Panc1 (cell line): ENCODE measurements around the gene TRPV6. TPM values are rescaled to one million over a fixed set of nuclear protein-coding genes. Genes with fewer than 3 reads are reported as not detected.

ENCODE experiments used
- ATAC-seq: fragments of 200-7000 bp; cut with Tn5 transposase; 2 replicates; pipeline ENCODE4 v1.9.1; 2020; ENCODE audit warnings: mild to moderate bottlenecking, moderate library complexity
- BruUV-seq: library from RNA; stranded (reverse); fragments of 400-500 nt; replicated peaks from 2 replicates; lab custom pipeline; 2021; lab: Mats Ljungman, UMichigan
- CTCF ChIA-PET: fragments of 300-600 bp; sonication (Branson Sonifier 250); formaldehyde crosslinking; loops from one replicate; lab custom pipeline; 2022; ENCODE audit warnings: antibody characterized with exemption; lab: Charles Lee
- POLR2A ChIA-PET: fragments of 300-600 bp; sonication (Branson Sonifier 250); formaldehyde crosslinking; loops from one replicate; lab custom pipeline; 2022; ENCODE audit warnings: antibody characterized with exemption; lab: Charles Lee
- DNase-seq: peaks from one replicate; pipeline ENCODE4 v3.0.0-alpha.2; 2010; ENCODE audit warnings: low read depth, low spot score
- H3K27ac ChIP-seq: 2 replicates; pipeline ENCODE4 v1.5.1; 2011; ENCODE audit warnings: mild to moderate bottlenecking, low read length, inconsistent platforms
- H3K27me3 ChIP-seq: fragments of 200-500 bp; sonication (Bioruptor generic); 2 replicates; pipeline ENCODE4 v1.6.0; 2014; ENCODE audit warnings: low read length, inconsistent platforms; ENCODE audit not compliant: control insufficient read depth, insufficient read depth
- H3K36me3 ChIP-seq: fragments of 200-500 bp; sonication (Bioruptor generic); 2 replicates; pipeline ENCODE4 v1.5.1; 2014; ENCODE audit warnings: inconsistent platforms, mild to moderate bottlenecking, low read length, moderate library complexity; ENCODE audit not compliant: control insufficient read depth, insufficient read depth
- H3K4me1 ChIP-seq: 2 replicates; pipeline ENCODE4 v1.5.1; 2011; ENCODE audit warnings: inconsistent platforms, mild to moderate bottlenecking, low read length, moderate library complexity; ENCODE audit not compliant: control insufficient read depth, insufficient read depth
- H3K4me3 ChIP-seq, 2 experiments: 2 replicates each; pipeline ENCODE4 v1.5.1; 2011 to 2012; ENCODE audit warnings: low read depth in 2 of 2, low read length in 2 of 2, mild to moderate bottlenecking in 2 of 2, inconsistent platforms in 1 of 2, moderate library complexity in 1 of 2
- H3K9me3 ChIP-seq: fragments of 200-500 bp; sonication (Bioruptor generic); 2 replicates; pipeline ENCODE4 v1.5.1; 2014; ENCODE audit warnings: low read depth, mild to moderate bottlenecking, inconsistent platforms, low read length, moderate library complexity; ENCODE audit not compliant: control insufficient read depth, insufficient read depth
- CTCF ChIP-seq: fragments of 450-650 bp; IDR thresholded peaks from 2 replicates; pipeline ENCODE4 v1.5.1; 2017; ENCODE audit warnings: mild to moderate bottlenecking
- POLR2AphosphoS5 ChIP-seq: IDR thresholded peaks from 2 replicates; pipeline ENCODE4 v1.6.1; 2012; ENCODE audit warnings: mild to moderate bottlenecking, low read depth, low read length, moderate library complexity
- REST ChIP-seq, 2 experiments: IDR thresholded peaks; 2 replicates each; pipeline ENCODE4 v1.6.1; 2011 to 2012; ENCODE audit warnings: low read depth in 2 of 2, control low read depth in 1 of 2, low read length in 1 of 2, mild to moderate bottlenecking in 1 of 2, moderate library complexity in 1 of 2; ENCODE audit not compliant: insufficient read depth in 1 of 2
- SIN3A ChIP-seq: IDR thresholded peaks from 2 replicates; pipeline ENCODE4 v1.6.1; 2012; ENCODE audit warnings: low read depth, mild to moderate bottlenecking, low read length, moderate library complexity, borderline replicate concordance; ENCODE audit not compliant: insufficient read depth
- TCF7L2 ChIP-seq: IDR thresholded peaks from 2 replicates; pipeline ENCODE4 v1.6.1; 2011; ENCODE audit warnings: mild to moderate bottlenecking, low read depth, low read length, inconsistent platforms
- in situ Hi-C: cut with HindIII; loops from 2 replicates; pipeline ENCODE4 v1.10.0; 2016; ENCODE audit warnings: low sequenced_read_pairs, low pct_unique_long_range_greater_than_20kb
- intact Hi-C: fragments of 100-400 bp; cut with micrococcal nuclease; formaldehyde crosslinking; loops from one replicate; pipeline ENCODE4 v1.10.0; 2022; ENCODE audit not compliant: unreplicated experiment
- total RNA-seq: library from RNA; stranded (reverse); gene quantifications from one replicate; pipeline ENCODE4 v1.2.1, GENCODE V29; 2021; ENCODE audit not compliant: unreplicated experiment

TRPV6 gene
- total RNA-seq, 1 experiment from 2014 or later: not detected

GRCh38 chr7:142914121-142914520 is 28.6 kb upstream of the TRPV6 start:
- Histone ChIP-seq H3K4me1 (no peaks in the 10 kb centered on the region), H3K27ac (no peak overlapping the region), H3K9me3 (no peaks in the 10 kb centered on the region), H3K36me3 (no peaks in the 10 kb centered on the region), H3K27me3 (no peaks in the 10 kb centered on the region; the same call in 1 of the 2 replicates), H3K4me3 (no peak overlapping the region)
- intact Hi-C loops (no loop called here), in situ Hi-C loops (no loop called here)
- CTCF ChIA-PET: no interaction called here
- no TSS peak for BruUV-seq
- TF ChIP-seq CTCF (no peak), SIN3A (no peak), POLR2AphosphoS5 (no peak), TCF7L2 (no peak), REST (IDR thresholded peaks at IDR 0.05; ENCODE audit: insufficient read depth in 1 of 2, low read depth in 2 of 2, low read length in 1 of 2) (no peak)
- POLR2A ChIA-PET: no interaction called here
- no peak for ATAC-seq
- no peak for DNase-seq

- Histone ChIP-seq H3K9me3 (no peaks in the 10 kb centered on the region), H3K36me3 (no peaks in the 10 kb centered on the region), H3K4me1 (no peaks in the 10 kb centered on the region), H3K27me3 (no peaks in the 10 kb centered on the region; the same call in 1 of the 2 replicates), H3K27ac (no peak overlapping the region), H3K4me3 (no peak overlapping the region)
- no TSS peak for BruUV-seq
- ATAC-seq (no peak), DNase-seq (no peak)
- CTCF ChIA-PET: no interaction called here
- POLR2A ChIA-PET: no interaction called here
- in situ Hi-C loops: no loop called here
- TF ChIP-seq SIN3A (no peak), CTCF (no peak)
- intact Hi-C loops: no loop called here
Observed at GRCh38 chr7:142913566-142913965, 28.0 kb upstream of the TRPV6 start.
